Measurements from ENCODE around the gene RALA.
"Not testable (repeated sequence)": the region's sequence is repeated elsewhere in the genome, so short reads cannot be mapped to it uniquely, and the experiment has no call there.

Gene RALA

DNA sequence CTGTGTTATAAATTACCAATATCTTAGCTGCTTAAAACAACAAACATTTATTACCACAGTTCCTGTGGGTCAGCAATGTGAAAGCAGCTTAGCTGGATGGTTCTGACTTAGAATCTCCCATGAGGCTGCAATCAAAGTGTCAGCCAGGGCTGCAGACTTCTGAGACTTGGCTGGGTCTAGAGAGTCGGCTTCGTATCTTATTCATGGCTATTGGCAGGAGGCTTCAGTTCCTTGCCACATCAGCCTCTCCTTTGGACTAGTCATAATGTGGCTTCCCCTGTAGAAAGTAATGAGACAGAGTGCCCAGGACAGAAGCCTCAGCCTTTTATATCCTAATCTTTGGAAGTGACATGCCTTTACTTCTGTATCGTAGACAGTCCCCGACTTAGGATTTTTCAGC lies 27.3 kb downstream of the RALA start:
- no peak for DNase-seq

DNA sequence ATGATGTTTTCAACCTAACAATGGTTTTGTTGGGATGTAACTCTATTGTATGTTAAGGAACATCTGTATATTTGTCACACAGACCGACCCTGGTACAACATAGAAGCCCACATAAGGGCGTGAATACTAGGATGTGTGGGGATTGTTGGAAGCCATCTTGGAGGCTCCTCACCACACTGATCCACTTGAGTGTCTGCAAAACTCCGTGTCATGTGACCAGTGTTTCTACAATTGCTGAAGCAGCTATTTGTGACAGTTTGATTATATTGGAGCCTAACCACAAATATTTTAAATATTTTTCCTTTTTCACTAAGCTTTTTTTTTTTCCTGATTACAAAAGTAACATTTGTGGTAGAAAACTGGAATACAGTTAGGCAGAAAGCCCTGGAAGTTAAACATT lies 27.9 kb downstream of the RALA start:
- no peak for DNase-seq

DNA sequence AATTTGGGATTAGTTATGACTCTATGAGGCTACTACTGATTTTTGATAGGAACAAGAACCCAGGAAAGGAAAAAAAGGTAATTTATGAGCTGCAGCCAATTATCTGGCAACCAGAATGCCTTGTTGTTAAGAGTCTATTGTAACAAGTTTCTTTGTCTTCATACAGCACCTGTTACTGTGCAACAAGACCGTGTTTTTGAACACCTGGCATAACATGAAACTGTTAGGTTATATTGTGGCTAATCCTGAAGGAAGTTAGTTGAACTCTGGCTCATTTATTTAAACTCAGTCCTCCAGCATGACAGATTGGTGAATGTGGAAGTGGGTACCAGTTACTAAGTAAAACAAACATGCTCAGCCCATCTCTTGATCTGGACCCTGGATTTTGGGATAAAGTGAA lies 33.0 kb downstream of the RALA start:
- no peak for DNase-seq

GRCh38 chr7:39659356-39660013 lies 36.1 kb downstream of the RALA start:
- DNase-seq, result no peak

DNA sequence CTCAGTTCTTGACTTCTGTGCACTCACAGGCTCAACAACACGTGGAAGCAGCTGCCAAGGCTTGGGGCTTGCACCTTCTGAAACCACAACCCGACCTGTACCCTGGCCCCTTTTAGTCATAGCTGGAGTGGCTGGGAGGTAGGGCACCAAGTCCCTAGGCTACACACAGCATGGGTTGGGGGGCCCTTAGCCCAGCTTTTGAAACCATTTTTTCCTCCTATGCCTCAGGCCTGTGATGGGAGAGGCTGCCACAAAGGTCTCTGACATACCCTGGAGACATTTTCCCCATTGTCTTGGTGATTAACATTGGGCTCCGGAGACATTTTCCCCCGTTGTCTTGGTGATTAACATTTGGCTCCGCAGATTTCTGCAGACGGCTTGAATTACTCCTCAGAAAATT lies 38.6 kb downstream of the RALA start:
- no peak for DNase-seq

GRCh38 chr7:39663263-39663662 lies 39.9 kb downstream of the RALA start:
- no peak for DNase-seq

DNA sequence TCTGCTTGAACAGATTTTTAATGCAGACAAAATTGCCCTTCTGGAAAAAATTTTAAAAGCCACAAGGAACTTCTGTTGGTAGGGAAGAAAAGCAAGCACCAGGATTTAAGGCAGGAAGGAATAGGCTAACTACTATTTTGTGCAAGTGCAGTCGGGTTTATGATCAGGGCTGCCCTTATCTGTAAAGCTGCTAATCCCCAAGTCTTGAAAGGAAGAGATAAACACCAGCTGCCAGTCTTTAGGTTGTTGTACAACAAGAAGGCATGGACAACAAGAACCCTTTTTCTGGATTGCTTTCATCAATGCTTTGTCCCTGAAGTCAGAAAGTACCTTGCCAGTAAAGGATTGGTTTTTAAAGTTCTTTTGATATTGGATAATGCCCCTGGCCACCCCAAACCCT lies 40.7 kb downstream of the RALA start:
- DNase-seq, result no peak

DNA sequence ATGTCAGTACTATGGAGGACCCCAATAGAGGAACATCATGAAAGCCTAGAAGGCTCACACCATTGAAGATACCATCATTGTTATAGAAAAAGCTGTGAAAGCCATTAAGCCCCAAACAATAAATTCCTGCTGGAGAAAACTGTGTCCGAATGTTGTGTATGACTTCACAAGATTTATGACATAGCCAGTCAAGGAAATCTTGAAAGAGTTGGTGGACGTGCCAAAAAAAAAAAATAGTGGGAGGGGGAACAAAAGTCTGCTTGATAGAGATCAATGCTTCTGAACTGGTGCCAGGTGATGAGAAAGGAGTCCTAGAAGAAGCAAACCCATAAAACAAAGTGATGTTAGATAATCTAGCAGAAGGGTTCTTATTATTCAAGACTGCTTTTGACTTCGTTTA lies 41.2 kb downstream of the RALA start:
- no peak for DNase-seq

GRCh38 chr7:39666562-39666961 lies 43.2 kb downstream of the RALA start:
- DNase-seq, result no peak

GRCh38 chr7:39667341-39667923 lies 44.1 kb downstream of the RALA start:
- DNase-seq, result no peak

DNA sequence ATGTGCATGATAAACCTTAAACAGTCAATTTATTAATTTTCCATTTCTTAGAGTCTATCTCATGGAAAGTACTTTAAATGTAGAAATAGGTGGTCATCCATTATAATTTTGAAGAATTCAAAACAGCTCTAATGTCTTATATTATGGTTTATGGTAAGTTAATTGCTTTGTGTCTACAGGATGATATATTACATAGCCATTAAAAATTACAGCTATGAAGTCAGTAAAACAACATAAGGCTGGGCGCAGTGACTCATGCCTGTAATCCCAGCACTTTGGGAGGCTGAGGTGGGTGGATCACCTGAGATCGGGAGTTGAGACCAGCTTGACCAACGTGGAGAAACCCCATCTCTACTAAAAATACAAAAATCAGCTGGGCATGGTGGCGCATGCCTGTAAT lies 44.9 kb downstream of the RALA start:
- DNase-seq, result not testable (repeated sequence)

- DNase-seq, result no peak
These were observed 46.7 kb downstream of the RALA start for GRCh38 chr7:39670052-39670451.

DNA sequence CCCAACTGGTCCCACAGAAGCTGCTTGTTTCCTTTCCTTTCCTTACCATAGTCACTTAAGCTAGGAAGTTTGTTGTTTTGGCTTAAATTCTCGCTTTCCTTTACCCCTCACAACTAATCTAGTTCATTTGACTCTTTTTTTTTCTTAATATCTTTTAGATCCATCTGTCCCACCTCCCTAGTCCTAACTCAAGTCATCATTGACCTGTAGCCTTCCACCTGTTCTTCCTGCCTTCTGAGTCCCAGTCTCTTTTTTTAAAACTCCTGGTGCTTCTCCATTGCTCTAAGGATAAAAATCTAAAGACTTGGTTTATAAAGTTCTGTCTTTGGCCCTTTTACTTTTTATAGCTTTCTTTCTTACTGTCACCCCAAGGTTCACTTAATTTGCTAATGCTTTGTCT lies 47.6 kb downstream of the RALA start:
- no peak for DNase-seq

GRCh38 chr7:39672176-39672575 lies 48.8 kb downstream of the RALA start:
- no peak for DNase-seq

DNA sequence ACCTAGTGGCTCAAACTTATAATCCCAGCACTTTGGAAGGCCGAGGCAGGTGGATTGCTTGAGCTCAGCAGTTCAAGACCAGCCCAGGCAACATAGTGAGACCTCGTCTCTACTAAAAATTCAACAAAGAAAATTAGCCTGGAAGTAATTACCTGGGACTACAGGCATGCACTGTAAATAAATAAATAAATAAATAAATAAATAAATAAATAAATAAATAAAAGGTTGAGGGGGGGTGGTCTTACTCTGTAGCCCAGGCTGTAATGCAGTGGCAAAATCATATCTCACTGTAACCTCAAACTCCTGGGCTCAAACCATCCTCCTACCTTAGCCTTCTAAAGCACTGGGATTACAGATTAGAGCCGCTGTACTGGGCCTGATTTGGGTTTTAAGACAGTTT lies 50.5 kb downstream of the RALA start:
- no peak for DNase-seq

- DNase-seq, result no peak
These were observed 51.0 kb downstream of the RALA start for GRCh38 chr7:39674406-39674805.

DNA sequence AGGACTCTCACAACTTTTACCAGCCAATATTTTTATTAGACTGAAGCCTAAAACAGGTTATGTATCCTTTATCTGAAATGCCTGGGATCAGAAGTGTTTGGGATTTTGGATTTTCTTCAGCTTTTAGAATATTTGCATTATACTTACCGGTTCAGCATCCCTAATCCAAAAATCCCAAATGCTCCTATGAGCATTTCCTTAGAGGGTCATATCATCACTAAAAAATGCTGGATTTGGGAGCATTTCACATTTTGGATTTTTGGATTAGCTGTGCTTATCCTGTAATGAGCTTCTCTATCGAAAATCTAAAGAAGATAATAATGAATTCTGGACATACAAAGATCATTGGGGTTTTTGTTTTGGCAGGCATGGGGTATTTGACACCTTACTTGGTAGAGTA lies 53.0 kb downstream of the RALA start:
- DNase-seq, result no peak

DNA sequence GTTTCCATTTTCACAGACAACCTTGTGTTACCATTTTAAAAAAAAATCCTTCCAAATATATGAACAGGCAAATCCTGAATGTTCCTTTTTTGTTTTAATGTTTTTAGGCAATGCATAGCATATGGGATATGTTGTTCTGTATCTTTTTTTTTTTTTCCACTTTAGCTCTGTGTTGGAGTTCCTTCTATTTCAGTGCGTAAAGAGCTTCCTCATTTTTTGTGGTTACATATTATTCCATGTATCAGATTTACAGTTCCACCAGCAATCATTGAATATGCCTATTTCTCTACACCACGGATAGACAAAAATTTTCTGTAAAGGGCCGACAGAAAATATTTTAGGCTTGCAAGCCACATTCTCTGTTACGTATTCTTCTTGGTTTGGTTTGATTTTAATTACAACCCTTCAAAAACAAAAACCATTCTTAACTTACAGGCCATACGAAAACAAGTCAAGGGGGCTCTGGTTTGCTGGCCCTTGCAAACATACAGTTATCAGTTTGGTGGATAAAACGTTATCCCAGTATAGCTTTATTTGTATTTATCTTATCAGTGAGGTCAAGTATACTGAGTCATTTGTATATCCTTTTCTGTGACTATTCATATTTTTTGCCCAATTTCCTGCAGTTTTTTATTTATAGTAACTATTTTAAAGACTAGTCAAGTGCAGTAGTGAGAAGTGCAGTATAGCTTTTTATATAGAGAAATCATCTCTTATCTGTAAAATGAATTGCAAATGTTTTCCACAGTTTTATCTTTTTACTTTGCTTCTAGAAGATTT lies 55.7 kb downstream of the RALA start:
- DNase-seq, result no peak

- DNase-seq, result not testable (repeated sequence)
These were observed 56.5 kb downstream of the RALA start for GRCh38 chr7:39679874-39680273.

- DNase-seq, result no peak
These were observed 58.6 kb downstream of the RALA start for GRCh38 chr7:39681887-39682441.

- DNase-seq, result no peak
These were observed 60.0 kb downstream of the RALA start for GRCh38 chr7:39683216-39683845.

GRCh38 chr7:39686261-39686924 lies 63.0 kb downstream of the RALA start:
- DNase-seq, result no peak

Measured in activated CD8-positive, alpha-beta memory T cell treated with anti-CD3 and anti-CD28 coated beads, Interleukin-2, amount 50 U/mL, for 4 hours (primary cell).